Retinal pigment epithelial cell (primary cell): ENCODE measurements around the gene SLC43A1.
"Not testable (repeated sequence)": the region's sequence is repeated elsewhere in the genome, so short reads cannot be mapped to it uniquely, and the experiment has no call there.

ENCODE experiments used
- DNase-seq: peaks from one replicate; pipeline ENCODE4 v3.0.0-alpha.2; 2010; ENCODE audit warnings: low read depth
- H3K4me3 ChIP-seq: 2 replicates; pipeline ENCODE4 v1.5.1; 2011; ENCODE audit warnings: mild to moderate bottlenecking, low read length, control low read depth, moderate library complexity
- CTCF ChIP-seq: conservative IDR thresholded peaks from 2 replicates; pipeline ENCODE4 v1.5.1; 2011; ENCODE audit warnings: low read depth, low read length, control low read depth, inconsistent platforms

Gene SLC43A1

GRCh38 chr11:57453543-57454177, 61.8 kb downstream of the SLC43A1 start:
- no peak overlapping the region for H3K4me3 ChIP-seq
- no peak for TF ChIP-seq CTCF
- no peak for DNase-seq

GRCh38 chr11:57446055-57446454, 69.4 kb downstream of the SLC43A1 start:
- no peak overlapping the region for H3K4me3 ChIP-seq
- no peak for DNase-seq
- no peak for TF ChIP-seq CTCF

- DNase-seq, H3K4me3 ChIP-seq: not testable (repeated sequence)
These were observed 70.4 kb downstream of the SLC43A1 start for GRCh38 chr11:57445122-57445394.

- no peak overlapping the region for H3K4me3 ChIP-seq
- no peak for DNase-seq
- TF ChIP-seq CTCF, result no peak
These were observed 71.0 kb downstream of the SLC43A1 start for GRCh38 chr11:57444362-57445121.

GRCh38 chr11:57440744-57441414, 74.6 kb downstream of the SLC43A1 start:
- no peak for TF ChIP-seq CTCF
- no peak overlapping the region for H3K4me3 ChIP-seq
- DNase-seq, result no peak

GRCh38 chr11:57439786-57440185, 75.7 kb downstream of the SLC43A1 start:
- H3K4me3 ChIP-seq, result no peak overlapping the region
- no peak for DNase-seq
- no peak for TF ChIP-seq CTCF

GRCh38 chr11:57438345-57439285, 76.9 kb downstream of the SLC43A1 start:
- no peak for DNase-seq
- no peak overlapping the region for H3K4me3 ChIP-seq
- no peak for TF ChIP-seq CTCF
